Liver (tissue), 3 donors: ENCODE results near the gene FKBP3.

Experiments
- ATF3 ChIP-seq: IDR thresholded peaks from 2 replicates; pipeline ENCODE4 v1.6.1; 2016; ENCODE audit warnings: antibody characterized with exemption
- CTCF ChIP-seq: fragments of 150-350 bp; IDR thresholded peaks from 2 replicates; pipeline ENCODE4 v1.5.1; 2017; ENCODE audit warnings: improper control_type of control experiment, low read depth, low read length; ENCODE audit not compliant: missing input control
- GABPA ChIP-seq, 2 donors: IDR thresholded peaks in 1 of 2; conservative IDR thresholded peaks in 1 of 2; 2 replicates each; pipeline ENCODE4 v1.6.1; 2016; ENCODE audit warnings: antibody characterized with exemption in 2 of 2, mild to moderate bottlenecking in 1 of 2, moderate library complexity in 1 of 2
- MAX ChIP-seq: IDR thresholded peaks from 2 replicates; pipeline ENCODE4 v1.6.1; 2016; ENCODE audit warnings: antibody characterized with exemption
- RAD21 ChIP-seq, 2 donors: IDR thresholded peaks; 2 replicates each; pipeline ENCODE4 v1.6.1; 2016; ENCODE audit warnings: antibody characterized with exemption in 2 of 2, mild to moderate bottlenecking in 2 of 2
- RXRA ChIP-seq, 2 donors: IDR thresholded peaks; 2 replicates each; pipeline ENCODE4 v1.6.1; 2017 to 2018; ENCODE audit warnings: antibody characterized with exemption in 2 of 2, mild to moderate bottlenecking in 1 of 2
- TAF1 ChIP-seq: conservative IDR thresholded peaks from 2 replicates; pipeline ENCODE4 v1.6.1; 2016; ENCODE audit warnings: antibody characterized with exemption, mild to moderate bottlenecking
- YY1 ChIP-seq: IDR thresholded peaks from 2 replicates; pipeline ENCODE4 v1.6.1; 2016; ENCODE audit warnings: antibody characterized with exemption, mild to moderate bottlenecking
- ZBTB33 ChIP-seq: IDR thresholded peaks from 2 replicates; pipeline ENCODE4 v1.6.1; 2016; ENCODE audit warnings: antibody characterized with exemption
- donor health status: healthy.
- donor health status: healthy.

- TF ChIP-seq CTCF (peak; percentile 5), MAX (no peak), GABPA (IDR thresholded peaks at IDR 0.05 in 1 of 2, conservative IDR thresholded peaks at IDR 0.05 in 1 of 2) (no peak), RAD21 (IDR thresholded peaks at IDR 0.05) (peak; percentile 17 to 22), YY1 (peak; percentile 75), RXRA (IDR thresholded peaks at IDR 0.05) (no peak), ATF3 (no peak), ZBTB33 (no peak), TAF1 (no peak)
These were observed 50.1 kb downstream of the FKBP3 start, which contains the start of gene PRPF39 for GRCh38 chr14:45083976-45084722.
